Osteocyte (in vitro differentiated cells): ENCODE measurements around the gene ZNF892. TPM values are rescaled to one million over a fixed set of nuclear protein-coding genes. Genes with fewer than 3 reads are reported as not detected.

Experiments
- DNase-seq: peaks from one replicate; pipeline ENCODE4 v3.0.0; 2021; ENCODE audit warnings: mixed read lengths; ENCODE audit not compliant: unreplicated experiment; ENCODE audit errors: extremely low spot score
- H3K27ac Mint-ChIP-seq: one replicate; pipeline ENCODE4 v1.8.0; 2021; ENCODE audit warnings: mild to moderate bottlenecking, mixed read lengths; ENCODE audit not compliant: unreplicated experiment
- H3K27me3 Mint-ChIP-seq: one replicate; pipeline ENCODE4 v1.8.0; 2021; ENCODE audit warnings: mixed read lengths; ENCODE audit not compliant: unreplicated experiment
- H3K36me3 Mint-ChIP-seq: one replicate; pipeline ENCODE4 v1.8.0; 2021; ENCODE audit warnings: mixed read lengths; ENCODE audit not compliant: unreplicated experiment
- H3K4me1 Mint-ChIP-seq: one replicate; pipeline ENCODE4 v1.8.0; 2021; ENCODE audit warnings: mixed read lengths; ENCODE audit not compliant: unreplicated experiment
- H3K4me3 Mint-ChIP-seq: one replicate; pipeline ENCODE4 v1.8.0; 2021; ENCODE audit warnings: mild to moderate bottlenecking, moderate library complexity, mixed read lengths; ENCODE audit not compliant: unreplicated experiment
- H3K9me3 Mint-ChIP-seq: one replicate; pipeline ENCODE4 v1.8.0; 2021; ENCODE audit warnings: mixed read lengths; ENCODE audit not compliant: unreplicated experiment
- CTCF ChIP-seq: fragments of 200-600 bp; sonication (generic); IDR thresholded peaks from 2 replicates; pipeline ENCODE4 v1.5.0; 2021; ENCODE audit warnings: antibody characterized with exemption, mild to moderate bottlenecking, moderate library complexity
- total RNA-seq: library from RNA; stranded (reverse); gene quantifications from 2 replicates; pipeline ENCODE4 v1.2.1, GENCODE V29; 2021

ZNF892 gene
- total RNA-seq, 1 donor from 2014 or later = 7.0 TPM

GRCh38 chr2:95220449-95220848 is 13.1 kb downstream of the ZNF892 start:
- H3K36me3 Mint-ChIP-seq = peaks cover 69% of the 10 kb centered on the region
- H3K4me1 Mint-ChIP-seq = no peaks in the 10 kb centered on the region
- H3K9me3 Mint-ChIP-seq = peaks cover 53% of the 10 kb centered on the region
- DNase-seq = no peak
- H3K27me3 Mint-ChIP-seq = no peaks in the 10 kb centered on the region
- no peak for TF ChIP-seq CTCF
- no peak overlapping the region for H3K4me3 Mint-ChIP-seq
- no peak overlapping the region for H3K27ac Mint-ChIP-seq

GRCh38 chr2:95225658-95226057 is 18.3 kb downstream of the ZNF892 start:
- H3K27me3 Mint-ChIP-seq = no peaks in the 10 kb centered on the region
- no peak for TF ChIP-seq CTCF
- DNase-seq = no peak
- no peak overlapping the region for H3K27ac Mint-ChIP-seq
- peaks cover 44% of the 10 kb centered on the region for H3K9me3 Mint-ChIP-seq
- no peak overlapping the region for H3K4me3 Mint-ChIP-seq
- H3K4me1 Mint-ChIP-seq = no peaks in the 10 kb centered on the region
- H3K36me3 Mint-ChIP-seq = peaks cover 23% of the 10 kb centered on the region

GRCh38 chr2:95231723-95232122 is 24.4 kb downstream of the ZNF892 start:
- TF ChIP-seq CTCF = peak; percentile 21
- Mint-ChIP-seq H3K4me3 (no peak overlapping the region), H3K9me3 (peaks cover 48% of the 10 kb centered on the region), H3K4me1 (no peaks in the 10 kb centered on the region), H3K27ac (no peak overlapping the region), H3K36me3 (no peaks in the 10 kb centered on the region), H3K27me3 (no peaks in the 10 kb centered on the region)
- DNase-seq = no peak

- Mint-ChIP-seq H3K27ac (no peak overlapping the region), H3K36me3 (no peaks in the 10 kb centered on the region), H3K9me3 (peaks cover 51% of the 10 kb centered on the region), H3K4me1 (no peaks in the 10 kb centered on the region), H3K27me3 (no peaks in the 10 kb centered on the region), H3K4me3 (no peak overlapping the region)
- TF ChIP-seq CTCF = no peak
- no peak for DNase-seq
Measured at GRCh38 chr2:95232232-95232631, 24.9 kb downstream of the ZNF892 start.

- Mint-ChIP-seq H3K27ac (no peak overlapping the region), H3K36me3 (no peaks in the 10 kb centered on the region), H3K4me3 (no peak overlapping the region), H3K27me3 (no peaks in the 10 kb centered on the region), H3K4me1 (no peaks in the 10 kb centered on the region), H3K9me3 (peaks cover 55% of the 10 kb centered on the region)
- no peak for TF ChIP-seq CTCF
- DNase-seq = no peak
Measured at GRCh38 chr2:95234286-95234785, 27.0 kb downstream of the ZNF892 start.
